OCI-LY3 (cell line): Measurements from ENCODE around the gene FECH.

Source experiments
- EZH2phosphoT487 ChIP-seq: fragments of 200-600 bp; shearing (Covaris generic); IDR thresholded peaks from 2 replicates; pipeline ENCODE4 v1.6.1; 2018; ENCODE audit warnings: antibody characterized with exemption, mixed run types, low read depth
- TF ChIP-seq, protein P1 (sequence below): fragments of 200-600, 300-600 bp; sonication (generic); IDR thresholded peaks from 2 replicates; pipeline ENCODE4 v1.5.1; 2014; ENCODE audit warnings: antibody characterized with exemption, low read length, low read depth

DNA sequence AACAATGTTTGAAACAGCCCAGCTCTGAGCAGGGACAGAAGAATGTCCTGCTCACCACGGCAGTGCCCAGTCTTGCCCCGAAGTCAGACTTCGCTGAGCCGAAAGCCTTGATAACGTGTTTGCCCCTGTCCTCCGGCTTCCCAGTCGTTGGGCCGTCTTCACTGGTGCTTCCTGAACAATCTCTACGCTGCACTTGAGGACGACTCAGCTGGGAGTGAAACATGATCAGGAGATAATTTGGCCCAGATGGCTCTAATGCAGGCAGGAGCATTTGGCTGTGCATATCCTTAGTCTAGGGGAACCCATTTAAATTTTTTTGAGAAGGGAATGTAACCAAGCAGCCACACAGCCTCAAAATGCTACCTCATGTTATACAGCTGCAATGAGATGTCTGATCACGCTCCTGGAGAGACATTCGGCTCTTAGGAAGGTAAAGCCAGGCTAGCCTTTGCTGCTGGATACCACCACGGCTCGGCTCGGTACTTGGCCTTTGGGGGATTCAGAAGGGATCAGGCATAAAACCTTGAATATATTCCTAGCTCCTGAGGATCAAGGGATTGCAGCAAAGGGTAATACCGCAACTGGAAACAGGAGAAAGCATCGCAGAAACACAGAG, 43.6 kb downstream of the FECH start:
- TF ChIP-seq, protein P1, sequence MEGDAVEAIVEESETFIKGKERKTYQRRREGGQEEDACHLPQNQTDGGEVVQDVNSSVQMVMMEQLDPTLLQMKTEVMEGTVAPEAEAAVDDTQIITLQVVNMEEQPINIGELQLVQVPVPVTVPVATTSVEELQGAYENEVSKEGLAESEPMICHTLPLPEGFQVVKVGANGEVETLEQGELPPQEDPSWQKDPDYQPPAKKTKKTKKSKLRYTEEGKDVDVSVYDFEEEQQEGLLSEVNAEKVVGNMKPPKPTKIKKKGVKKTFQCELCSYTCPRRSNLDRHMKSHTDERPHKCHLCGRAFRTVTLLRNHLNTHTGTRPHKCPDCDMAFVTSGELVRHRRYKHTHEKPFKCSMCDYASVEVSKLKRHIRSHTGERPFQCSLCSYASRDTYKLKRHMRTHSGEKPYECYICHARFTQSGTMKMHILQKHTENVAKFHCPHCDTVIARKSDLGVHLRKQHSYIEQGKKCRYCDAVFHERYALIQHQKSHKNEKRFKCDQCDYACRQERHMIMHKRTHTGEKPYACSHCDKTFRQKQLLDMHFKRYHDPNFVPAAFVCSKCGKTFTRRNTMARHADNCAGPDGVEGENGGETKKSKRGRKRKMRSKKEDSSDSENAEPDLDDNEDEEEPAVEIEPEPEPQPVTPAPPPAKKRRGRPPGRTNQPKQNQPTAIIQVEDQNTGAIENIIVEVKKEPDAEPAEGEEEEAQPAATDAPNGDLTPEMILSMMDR = no peak
- TF ChIP-seq EZH2phosphoT487 = no peak
